ENCODE measurements around the gene BPIFB1.

- TF ChIP-seq CTCF (IDR thresholded peaks at IDR 0.05) (no peak), POLR2AphosphoS5 (IDR thresholded peaks at IDR 0.05) (no peak)
Measured at GRCh38 chr20:33352258-33353012, 69.4 kb downstream of the BPIFB1 start.

Data from suprapubic skin (tissue), 3 donors.